NOMO-1 treated with dmso at 0.1 percent for 144 hours (cell line): ENCODE measurements around the gene GHRL.

Experiments used
- DNase-seq: peaks from one replicate; lab custom pipeline; 2025; ENCODE audit not compliant: unreplicated experiment; lab: John Stamatoyannopoulos, UW

The GHRL gene

DNA sequence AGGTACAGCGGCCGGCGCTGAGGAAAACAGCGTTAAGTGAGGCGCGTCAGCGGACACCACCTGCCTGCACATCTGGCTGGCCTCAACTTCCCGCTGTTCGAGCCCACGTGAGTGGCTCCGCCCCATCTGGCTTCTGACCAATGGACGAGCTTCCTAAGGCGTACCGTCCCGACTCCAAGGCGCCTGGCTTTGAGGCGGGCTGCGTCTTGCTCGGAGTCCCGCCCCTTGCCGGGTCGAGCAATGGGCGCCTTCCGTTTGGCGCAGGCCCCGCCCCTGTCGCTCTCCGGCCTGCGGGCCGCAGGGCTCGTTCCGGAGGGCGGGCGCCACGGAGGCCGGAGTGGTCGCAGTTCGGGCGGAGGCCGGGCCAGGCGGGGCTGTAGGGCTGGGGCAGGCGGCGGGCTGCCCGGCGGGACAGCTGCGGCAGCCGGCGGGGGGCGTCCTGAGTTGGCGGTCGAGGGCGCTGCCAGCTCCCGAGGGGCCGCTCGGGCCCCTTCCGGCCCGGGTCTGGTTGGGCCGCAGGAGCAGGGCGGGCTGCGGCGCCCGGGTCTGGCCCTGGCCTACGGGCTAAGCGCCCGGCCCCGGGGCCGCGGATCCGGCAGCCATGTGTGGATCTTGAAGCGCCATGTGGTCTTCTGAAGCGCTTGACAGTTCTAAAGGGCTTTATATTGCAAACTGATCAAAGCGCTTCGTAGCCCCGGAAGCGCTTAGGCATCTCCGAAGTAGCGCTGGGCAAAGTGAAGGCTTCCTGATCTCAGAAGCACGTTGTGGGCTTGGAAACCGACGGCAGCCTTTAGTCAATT is 44.4 kb downstream of the GHRL start, which contains the start of gene TATDN2:
TSS of gene TATDN2 (plus strand) at position 276 of the 800 bp plus-strand sequence. CDS start 742 bp downstream, outside the sequence.
- DNase-seq, result peak; percentile 93

DNA sequence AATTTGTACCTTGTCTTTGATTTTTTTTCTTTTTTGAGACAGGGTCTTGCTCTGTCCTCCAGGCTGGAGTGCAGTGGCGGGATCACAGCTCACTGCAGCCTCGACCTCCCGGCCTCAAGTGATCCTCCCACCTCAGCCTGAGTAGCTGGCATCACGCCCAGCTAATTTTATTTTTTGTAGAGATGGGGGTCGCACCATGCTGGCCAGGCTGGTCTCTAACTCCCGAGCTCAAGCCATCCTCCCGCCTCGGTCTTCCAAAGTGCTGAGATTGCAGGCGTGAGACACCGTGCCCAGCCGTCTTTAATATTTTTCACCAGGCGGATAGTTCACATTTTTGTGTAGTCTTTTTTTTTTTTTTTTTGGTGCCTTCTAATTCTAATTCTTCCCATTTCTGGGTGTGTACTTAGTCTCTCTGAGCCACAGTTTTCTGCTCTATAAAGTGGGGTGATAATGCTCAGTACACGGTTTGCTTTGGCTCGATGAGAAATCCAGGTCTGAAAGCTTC is 45.0 kb downstream of the GHRL start:
- no peak for DNase-seq

DNA sequence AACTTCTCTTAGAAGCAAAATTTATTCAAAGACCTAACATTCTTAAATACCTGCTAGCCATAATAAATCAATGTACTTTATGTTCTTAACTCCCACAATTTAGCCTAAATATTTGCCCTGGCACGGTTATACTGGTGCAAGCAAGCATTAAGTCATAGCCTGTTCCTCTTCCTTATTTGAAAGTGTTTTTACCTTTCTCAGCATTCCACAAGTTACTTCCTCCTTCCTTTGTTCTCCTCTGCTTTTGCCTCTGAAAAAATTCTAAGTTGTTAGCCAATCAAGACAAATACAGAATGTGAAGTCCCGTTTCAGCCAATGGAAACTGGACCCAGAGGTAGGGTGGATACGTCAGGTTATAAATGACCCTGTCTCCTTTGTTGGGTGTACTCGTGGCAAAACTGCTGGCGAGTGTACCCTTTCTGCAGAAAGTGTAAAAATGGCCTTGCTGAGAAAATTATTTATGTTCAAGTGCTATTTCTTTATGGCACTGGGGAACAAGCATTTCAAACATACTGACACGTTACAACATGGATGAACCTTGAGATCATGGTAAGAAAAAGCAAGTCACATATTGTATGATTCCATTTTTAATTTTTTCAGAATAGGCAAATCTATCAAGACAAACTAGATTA is 47.5 kb downstream of the GHRL start:
- DNase-seq, result no peak

DNA sequence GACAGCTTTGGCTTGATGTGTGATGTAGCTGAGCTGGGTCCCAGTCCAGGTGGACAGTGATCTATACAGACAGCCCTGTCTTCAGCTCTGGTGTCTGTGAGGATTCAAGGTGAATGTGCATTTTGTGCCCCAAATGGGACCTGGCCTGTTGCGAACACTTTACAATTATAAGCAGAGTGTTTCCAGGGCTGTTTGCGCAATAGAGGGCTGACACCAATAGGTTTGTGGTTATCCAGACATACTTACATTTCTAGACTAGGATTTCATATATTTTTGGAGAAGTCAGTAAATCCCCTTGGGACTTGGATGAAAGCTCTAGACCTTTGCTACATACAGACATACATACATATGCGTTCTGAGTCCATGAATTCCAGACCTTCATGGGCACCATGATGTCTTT is 48.7 kb downstream of the GHRL start:
- no peak for DNase-seq

DNA sequence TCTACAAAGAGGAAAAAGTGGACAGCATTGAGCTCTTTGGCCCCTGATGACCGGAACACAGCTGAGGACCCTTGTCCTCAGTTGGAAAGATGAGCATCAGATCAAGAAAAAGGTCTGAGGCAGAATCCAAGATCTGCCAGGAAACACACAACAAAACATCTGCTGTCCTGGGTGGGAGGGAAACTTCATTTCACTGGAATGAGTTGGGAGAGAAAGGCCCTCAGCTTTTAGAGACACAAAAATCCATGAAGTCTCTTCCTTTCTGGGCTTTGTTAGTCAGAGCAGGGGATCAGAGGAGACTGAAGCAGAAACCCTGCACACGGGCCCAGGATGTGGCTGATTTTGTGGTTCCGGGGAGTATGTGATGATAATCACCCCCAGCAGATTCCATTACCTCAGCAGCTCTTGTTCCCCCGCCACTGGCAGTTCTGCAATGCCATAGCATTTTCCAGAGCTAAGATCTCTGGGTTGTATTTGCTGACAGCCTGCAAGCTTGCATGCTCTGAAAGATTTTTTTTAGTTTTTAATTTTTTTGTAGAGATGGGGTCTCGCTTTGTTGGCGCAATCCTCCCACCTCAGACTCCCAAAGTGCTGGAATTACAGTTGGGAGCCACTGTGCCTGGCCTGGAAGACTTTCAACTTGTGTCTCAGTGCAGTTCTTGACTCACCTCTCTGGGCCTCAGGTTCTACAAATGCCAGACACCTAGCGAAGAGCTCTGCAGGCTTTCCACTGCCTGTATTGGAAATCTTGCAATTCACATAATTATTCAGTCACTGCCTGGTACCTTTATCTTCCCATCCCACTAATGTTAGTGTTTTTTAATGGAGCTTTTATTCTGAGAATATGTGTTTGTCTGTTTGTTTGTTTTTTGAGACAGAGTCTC is 50.3 kb downstream of the GHRL start:
- DNase-seq, result no peak

DNA sequence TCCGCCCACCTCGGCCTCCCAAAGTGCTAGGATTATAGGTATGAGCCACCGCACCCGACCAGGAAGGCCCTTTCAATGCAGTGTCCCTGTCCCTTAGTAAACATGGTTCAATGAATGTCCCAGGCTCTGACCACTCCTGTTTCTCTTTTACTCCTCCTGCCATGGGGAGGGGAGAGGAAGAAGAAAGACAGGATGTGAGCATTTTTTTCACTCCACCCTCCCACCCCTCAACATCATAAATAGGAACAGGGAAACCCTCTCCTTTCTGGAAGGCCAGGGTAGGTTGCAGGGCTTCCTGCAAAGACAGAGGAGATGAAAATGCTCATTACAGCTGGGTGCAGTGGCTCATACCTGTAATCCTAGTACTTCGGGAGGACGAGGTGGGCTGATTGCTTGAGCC is 51.9 kb downstream of the GHRL start:
- no peak for DNase-seq

DNA sequence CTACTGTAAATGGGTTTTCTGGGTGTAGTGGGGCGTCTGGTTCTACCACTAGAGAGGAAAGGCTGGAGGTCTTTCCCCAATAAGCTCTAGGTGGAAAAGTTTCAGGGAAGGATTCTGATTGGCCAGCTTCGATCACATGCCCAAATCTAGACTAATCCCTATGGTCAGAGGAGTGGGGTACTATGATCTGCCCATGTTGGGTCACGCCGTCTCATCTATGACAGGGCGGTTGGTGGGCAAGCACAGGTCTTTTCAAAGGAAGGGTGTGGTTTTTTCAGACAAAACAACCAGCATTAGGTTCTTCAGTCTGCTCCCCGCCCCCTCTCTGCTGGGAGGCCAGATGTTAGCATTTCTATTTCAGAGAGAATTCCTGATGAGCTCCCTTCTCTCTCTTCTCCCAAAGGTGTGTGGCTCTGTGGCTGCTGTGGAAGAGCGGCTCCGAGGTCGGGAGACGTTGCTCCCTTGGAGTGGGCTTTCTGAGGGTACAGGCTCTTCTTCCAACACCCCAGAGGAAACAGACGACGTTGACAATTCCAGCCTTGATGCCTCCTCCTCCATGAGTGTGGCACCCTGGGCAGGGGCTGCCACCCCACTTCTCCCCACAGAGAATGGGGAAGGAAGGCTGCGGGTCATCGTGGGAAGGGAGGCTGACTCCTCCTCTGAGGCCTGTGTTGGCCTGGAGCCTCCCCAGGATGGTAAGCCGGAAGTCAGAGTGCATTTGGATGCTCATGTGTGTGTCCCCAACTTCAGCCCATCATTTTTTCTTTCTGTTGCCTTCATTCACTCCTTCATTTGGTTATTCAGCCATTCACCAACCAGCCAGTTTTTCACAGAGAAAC is 54.2 kb downstream of the GHRL start:
- no peak for DNase-seq
